GM19193 (cell line): ENCODE results near the gene PBX1.

Source experiments
- POLR2A ChIP-seq: IDR thresholded peaks from 4 replicates; pipeline ENCODE4 v1.6.1; 2011; ENCODE audit not compliant: insufficient read depth, insufficient read length; ENCODE audit errors: extremely low read depth

PBX1 gene

GRCh38 chr1:164712131-164713036, 153.4 kb downstream of the PBX1 start:
- no peak for TF ChIP-seq POLR2A

- no peak for TF ChIP-seq POLR2A
Observed at GRCh38 chr1:164713456-164714207, 154.6 kb downstream of the PBX1 start.

GRCh38 chr1:164716992-164717703, 158.2 kb downstream of the PBX1 start:
- no peak for TF ChIP-seq POLR2A

- no peak for TF ChIP-seq POLR2A
Observed at GRCh38 chr1:164718821-164719220, 159.8 kb downstream of the PBX1 start.

DNA sequence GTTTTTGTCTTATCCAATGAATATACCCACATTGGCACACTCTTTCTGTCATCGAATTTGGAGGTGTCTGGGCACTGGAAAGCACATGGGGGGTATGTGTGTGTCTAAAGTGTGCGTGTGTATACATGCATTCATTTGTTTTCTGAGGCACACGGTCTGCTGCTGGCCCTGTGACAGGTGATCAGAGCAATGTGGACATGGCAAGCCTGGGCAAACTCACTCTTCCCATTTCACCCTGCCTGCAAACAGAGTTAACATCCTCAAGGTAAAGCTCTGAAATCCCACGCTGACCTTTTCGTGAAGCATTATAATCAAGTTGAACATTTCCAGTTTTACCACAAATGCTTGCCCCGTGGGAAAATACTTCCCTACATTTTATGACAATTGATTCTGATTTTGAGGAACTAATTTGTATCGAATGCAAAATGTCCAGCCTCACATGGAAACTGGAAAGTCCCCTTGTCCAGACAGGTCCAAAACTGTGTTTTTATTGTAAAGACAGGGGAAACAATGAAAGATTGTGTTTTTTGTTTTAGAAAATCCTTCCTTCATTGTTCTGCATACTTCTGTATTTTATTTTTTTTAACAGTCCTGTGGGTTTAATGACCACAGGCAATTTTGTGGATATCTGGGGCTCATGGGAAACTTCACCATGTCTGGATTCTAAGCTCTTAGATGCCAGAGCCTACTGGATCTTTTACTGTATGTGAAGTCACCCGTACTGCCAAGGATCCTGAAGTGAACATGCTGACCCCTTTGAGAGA, 160.9 kb downstream of the PBX1 start:
- no peak for TF ChIP-seq POLR2A

GRCh38 chr1:164720440-164721227, 161.7 kb downstream of the PBX1 start:
- TF ChIP-seq POLR2A: no peak

GRCh38 chr1:164721228-164721496, 162.2 kb downstream of the PBX1 start:
- TF ChIP-seq POLR2A: no peak

DNA sequence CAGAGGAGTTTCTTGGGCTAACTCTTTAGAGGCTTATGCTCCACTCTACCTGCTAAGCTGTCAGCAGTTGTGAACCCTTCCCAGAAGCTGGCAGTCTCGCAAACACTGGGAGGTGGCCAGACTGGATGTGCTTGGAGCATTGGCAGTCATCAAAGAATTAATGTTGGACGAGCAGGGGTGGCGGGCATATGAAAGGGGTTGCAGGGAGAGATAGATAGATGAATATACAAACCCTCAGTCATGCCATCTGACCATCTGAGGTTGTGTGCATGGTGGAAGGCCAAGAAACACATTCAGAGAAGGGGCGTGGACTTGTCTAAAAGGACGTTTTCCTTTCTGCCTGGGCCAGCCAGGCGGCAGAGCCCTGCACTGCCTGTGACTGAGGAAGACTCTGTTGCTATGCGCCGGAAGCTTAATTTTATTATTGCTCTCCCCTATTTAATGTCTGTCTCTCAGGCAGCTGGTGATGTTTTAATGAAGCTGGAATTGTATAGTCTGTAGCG, 164.4 kb downstream of the PBX1 start:
- no peak for TF ChIP-seq POLR2A

DNA sequence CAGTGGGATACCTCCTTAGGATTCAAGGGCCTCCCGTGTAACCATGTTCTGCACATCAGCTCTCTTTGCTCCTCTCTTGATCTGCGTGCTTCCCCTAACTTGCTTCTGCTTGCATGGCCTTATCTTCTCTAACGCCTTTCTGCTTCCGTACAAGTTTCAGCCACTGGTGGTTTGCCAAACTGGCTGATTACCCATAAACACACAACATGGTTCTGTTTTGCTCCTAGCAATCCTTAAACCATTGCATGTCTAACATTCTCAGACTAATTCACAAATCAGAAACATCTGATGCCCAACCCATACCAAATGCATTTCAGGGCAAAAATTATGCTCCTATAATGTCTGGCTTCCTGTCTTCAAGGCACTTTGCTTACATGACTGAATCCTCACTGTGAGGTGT, 166.4 kb downstream of the PBX1 start:
- TF ChIP-seq POLR2A: no peak

- no peak for TF ChIP-seq POLR2A
Observed at GRCh38 chr1:164726235-164726634, 167.3 kb downstream of the PBX1 start.

DNA sequence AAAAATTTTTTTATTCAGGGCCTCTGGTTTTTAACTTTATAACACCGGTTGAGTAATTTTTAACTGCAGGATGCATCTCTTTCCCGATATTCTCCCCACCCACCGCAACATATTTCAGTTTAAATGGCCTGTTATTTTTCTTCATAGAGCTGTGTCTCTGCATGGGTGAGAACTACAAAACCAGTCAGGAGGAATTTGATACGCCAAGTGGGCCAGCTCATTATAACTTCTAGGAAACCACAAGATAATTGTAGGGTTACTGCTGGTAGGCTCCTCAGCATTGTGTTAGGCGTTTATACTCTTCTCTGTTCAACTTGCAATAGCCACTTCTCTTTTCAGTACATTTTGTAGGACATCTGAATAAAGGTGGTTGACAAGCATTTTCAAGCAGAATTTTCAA, 169.7 kb downstream of the PBX1 start:
- no peak for TF ChIP-seq POLR2A

DNA sequence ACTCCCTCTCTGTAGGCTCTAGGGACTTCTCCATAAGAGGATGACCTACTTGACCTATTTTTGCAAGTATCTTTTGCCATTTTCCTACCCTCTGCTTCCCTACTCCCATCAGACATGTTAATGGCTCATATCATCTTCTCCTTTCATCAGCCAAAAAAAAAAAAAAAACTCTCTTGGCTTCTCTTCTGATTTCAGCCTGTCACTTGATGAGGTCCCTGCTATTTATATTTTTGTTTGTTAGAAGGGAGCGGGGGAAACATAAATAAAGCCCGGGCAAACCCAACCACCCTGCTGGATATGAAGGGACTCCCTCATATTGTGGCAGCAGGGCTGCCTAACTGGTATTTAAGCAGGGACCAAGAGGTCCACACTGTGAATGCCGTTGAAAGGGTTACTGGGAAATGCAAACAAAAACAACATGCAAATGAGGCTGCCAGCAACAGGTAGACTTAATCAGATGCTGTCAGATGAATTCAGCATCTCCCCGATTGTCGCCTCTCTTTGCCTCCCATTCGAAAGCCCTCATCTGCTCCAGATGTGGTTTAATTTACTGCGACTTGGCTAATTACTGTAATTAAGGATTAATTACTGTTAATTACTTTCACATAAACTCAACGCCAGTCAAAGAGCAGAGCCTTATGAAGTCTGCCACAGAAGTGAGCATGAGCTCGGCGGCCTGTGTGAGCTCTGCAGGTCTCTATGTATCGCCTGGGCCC, 172.3 kb downstream of the PBX1 start:
- no peak for TF ChIP-seq POLR2A

- TF ChIP-seq POLR2A: no peak
Observed at GRCh38 chr1:164733070-164733469, 174.1 kb downstream of the PBX1 start.
